ENCODE measurements around the gene DOP1A.

Gene DOP1A

DNA sequence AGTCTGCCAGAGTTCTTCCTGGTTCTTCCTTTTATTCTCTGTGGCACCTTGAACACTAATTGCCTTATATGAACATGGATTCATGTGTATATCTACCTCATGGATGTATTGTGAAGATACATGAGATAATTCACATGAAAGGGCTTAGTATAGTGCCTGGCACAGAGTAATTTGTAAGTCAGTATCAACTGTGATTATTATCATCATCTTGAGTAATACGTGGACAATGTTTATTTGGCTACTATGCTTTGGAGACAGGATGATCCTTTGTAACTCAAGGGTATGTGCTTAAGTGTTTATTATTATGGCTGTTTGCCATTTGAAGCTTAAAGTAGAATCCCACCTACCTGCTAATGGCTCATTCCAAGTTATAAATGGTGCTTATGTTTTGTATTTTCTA lies 16.0 kb downstream of the DOP1A start:
- no peak for DNase-seq (ENCODE audit: low spot score)

DNA sequence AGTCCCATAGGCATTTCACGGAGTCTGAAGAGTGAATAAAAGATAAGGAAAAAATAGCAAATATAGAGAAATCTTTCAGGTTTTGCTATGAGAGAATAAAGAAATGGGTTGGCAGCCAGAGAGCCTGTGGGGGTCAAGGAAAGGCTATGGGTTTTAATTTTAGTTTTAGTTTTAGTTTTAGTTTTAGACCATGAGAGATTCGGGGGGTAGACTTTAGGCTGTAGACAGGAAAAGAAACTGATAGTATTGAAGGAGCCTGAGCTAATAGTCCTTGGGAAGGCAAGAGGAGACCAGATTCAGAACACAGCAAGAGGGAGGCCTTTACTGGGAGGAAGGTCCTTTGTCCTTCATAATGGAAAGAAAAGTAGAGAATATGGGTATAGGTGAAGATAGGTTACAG lies 19.3 kb downstream of the DOP1A start:
- DNase-seq (ENCODE audit: low spot score) = no peak

DNA sequence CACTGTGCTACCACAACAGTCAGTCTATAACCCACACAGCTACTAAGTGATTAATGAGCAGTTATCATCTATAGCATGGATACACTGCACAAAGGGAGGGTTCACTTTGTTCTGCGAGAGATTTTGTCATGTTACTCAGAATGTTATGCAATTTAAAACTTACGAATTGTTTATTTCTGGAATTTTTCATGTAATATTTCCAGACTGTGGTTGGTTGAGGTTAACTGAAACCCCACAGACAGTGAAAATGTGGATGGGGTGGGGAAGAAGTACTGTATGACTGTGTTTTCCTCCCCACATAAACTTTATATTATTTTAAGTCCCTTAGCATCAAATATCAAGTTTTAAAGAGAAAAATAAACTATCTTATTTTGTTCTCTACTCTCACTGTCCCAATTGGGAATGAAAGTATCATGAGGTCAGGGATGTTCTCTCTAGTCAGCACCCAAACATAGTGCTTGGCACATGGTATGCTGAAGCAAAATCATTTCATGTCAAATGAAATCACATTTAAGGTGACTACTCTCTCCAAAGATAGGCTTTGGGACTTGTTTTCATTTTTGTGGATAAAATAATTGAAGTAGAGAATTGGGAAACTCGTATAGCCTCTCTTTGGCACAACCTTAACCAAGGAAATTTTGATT lies 25.4 kb downstream of the DOP1A start:
- no peak for DNase-seq (ENCODE audit: low spot score)

DNA sequence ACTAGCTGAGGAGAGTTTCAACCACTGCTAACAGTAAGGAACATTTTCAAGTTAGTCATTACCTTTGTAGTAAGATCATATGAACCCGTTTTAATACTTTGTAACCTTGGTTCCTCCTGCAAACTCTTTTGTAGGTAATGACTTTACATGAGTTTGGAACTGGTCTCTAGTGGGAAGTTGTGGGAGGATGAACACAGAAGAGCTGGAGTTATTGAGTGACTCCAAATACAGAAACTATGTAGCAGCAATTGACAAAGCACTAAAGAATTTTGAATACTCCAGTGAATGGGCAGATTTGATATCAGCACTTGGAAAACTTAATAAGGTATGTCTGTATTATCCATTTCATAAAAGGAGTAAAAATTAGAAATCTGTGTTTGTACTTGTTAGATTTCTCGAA lies 29.3 kb downstream of the DOP1A start:
- no peak for DNase-seq (ENCODE audit: low spot score)

DNA sequence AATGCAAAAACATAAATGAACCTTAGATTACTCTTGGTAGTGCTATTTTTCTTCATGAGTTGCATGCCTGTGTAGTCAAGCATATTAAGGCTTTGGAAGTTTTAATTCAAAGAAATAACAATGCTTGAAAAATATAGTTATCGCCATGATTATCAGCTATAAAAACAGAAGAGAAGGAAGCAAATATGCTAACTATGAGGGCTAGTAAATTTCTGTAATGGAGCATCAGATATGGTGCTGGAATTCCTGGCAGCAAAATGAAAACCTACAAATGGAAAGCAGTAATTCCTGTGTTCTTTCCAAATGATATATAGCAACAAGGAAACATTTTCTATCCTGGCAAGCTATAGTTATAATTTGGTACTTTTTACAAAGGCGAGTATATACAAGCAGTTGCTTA lies 29.7 kb downstream of the DOP1A start:
- no peak for DNase-seq (ENCODE audit: low spot score)

DNA sequence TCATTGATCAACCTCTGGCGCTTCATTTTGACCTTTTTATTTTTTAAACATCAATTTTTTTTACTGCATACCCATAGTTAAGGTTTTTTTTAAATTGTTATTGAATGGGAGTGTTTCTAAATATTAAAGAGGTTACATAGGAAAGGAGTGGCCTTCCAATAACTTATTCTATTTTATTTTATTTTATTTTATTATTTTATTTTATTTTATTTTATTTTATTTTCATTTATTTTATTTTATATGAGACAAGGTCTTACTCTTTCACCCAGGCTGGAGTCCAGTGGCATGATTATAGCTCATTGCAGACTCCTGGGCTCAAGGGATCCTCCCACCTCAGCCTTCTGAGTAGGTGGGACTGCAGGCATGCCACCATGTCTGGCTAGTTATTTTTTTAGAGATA lies 30.2 kb downstream of the DOP1A start:
- no peak for DNase-seq (ENCODE audit: low spot score)

DNA sequence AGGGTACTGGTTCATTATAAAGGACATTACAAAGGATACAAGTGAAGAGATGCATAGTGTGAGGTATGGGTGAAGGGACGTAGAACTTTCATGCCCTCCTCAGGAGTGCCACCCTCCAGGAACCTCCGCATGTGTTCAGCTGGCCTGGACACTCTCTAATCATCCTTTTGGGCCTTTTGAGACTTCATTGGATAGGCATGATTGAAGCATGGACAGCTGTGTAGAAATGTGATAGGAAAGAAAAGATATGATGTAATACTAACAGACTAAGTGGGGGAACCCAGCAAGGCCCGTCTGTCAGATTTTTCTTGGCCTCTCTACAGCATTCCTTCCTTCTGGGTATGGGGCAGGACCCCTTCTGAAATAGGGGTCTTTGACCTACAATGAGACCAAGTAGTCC lies 31.1 kb downstream of the DOP1A start:
- no peak for DNase-seq (ENCODE audit: low spot score)

DNA sequence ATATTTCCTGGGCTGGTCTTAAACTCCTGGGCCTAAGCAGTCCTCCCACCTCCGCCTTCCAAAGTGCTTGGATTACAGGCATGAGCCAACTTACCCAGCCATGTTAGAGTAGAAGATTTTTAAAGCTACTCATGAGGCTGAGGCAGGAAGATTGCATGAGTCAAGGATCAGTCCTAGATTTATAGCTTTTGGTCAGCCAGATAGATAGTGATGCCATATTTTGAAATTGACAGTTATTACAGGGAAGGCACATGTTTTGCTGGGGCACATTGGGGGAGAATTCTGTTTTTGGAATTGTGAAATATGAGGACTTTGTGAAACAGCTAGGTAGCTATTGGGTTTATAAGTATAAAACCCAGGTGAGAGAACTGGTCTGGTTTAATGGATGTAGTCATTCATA lies 40.9 kb downstream of the DOP1A start:
- no peak for DNase-seq (ENCODE audit: low spot score)

DNA sequence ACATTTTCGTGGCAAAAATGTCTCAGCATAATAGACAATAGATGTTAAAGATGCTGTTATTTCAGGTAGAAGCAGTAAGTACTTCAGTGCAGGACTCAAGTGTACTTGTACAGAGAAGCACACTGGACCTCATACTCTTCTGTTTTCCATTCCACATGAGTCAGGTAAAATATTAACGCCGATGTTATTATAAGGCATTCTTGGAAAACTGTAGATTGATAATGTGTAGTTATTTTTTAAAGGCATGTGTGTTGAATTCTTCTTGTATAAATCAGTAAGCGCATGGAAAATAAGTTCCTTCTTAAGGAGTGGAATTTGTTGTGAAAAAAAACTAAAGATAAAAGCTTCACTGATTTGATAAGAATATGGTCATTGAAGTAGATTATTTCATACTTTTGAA lies 45.8 kb downstream of the DOP1A start:
- no peak for DNase-seq (ENCODE audit: low spot score)

DNA sequence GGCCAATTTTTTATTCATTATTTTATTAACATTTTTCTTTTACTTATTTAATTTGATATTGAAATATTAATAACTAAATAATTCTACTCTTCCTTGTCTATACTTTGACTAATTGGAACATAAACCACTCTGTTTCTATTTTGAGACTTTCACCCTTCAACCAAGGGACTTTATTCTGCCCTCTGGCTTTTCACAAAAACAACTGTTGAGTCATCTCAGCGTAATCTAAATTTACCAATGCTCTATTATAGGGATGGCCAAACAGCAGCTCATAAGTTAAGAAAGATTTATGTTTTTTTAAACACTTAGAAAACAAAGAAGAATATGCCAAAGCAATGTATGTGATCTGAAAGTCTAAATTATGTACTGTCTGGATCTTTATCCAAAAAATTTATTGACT lies 46.7 kb downstream of the DOP1A start:
- DNase-seq (ENCODE audit: low spot score) = no peak

DNA sequence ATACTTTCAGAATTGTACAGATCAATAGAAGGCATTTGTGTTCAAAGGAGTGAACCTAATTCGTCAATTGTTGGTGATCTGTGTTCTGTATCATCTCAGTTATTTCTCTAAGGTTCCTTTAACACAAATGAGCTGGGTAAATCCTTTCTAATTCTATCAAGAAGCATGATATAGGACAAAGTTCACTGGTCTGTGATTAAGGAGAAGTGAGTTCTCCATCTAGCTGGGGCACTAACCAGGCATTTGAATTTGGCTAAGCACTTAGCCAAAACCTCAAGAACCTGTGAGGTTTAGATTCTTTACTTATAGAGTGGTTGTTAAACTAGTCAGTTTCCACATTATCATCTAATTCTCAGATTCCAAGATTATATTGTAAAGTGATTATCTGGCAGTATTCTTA lies 50.3 kb downstream of the DOP1A start:
- DNase-seq (ENCODE audit: low spot score) = no peak

DNA sequence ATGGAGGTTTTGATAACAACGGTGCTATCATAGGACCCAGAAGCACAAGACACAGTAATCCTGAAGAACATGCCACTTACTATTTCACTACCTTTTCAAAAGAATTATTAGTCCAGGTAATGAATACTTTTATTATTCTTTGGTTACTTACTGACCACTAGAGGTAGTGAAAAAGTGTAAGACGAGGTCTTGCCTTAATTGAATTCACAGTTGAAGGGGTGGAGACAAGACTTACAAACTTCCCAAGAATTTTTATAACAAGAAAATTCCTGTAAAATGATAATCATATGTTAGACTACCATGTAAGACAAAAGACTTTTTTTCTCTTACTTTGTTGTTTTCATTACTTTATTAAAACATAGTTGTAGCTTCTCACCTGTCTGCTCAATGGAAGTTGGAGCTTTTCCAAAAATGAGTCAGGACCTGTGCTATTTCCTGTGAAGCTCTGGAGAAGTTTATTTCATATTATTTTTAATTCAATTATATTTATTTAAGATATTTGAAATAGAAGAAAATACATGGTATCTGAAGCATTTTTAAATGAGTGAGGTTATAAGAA lies 52.4 kb downstream of the DOP1A start:
- DNase-seq (ENCODE audit: low spot score) = no peak

DNA sequence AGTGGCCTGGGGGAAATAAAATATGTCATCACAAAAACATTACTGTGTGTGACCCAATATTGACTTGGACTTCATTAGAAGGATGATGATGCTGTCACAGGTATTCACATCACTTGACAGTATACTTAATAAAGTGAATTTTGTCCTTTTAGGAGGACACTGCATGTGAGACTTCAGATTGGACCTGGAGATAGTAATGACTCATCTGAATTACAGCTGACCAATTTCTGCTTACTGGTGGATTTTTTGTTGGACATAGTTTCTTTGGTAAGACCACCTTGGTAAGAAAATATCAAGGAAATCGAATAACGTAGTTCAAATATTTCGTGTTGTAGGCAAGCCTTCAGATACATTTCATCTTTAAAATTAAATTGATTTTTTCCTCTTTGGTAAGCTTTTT lies 57.1 kb downstream of the DOP1A start:
- no peak for DNase-seq (ENCODE audit: low spot score)

DNA sequence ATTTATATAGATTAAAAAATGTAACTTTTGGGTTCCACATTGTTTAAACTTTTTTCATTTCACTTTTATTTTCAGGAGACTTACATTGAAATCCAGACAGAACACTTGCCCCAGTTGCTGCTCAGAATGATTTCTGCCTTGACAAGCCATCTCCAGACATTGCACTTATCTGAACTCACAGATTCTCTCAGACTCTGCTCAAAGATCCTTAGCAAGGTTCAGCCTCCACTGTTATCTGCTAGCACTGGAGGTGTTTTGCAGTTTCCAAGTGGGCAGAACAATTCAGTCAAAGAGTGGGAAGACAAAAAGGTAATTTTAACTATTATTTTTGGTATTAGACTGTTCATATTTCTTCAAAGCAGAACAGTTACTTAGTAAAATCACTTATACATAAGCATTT lies 58.0 kb downstream of the DOP1A start:
- no peak for DNase-seq (ENCODE audit: low spot score)

DNA sequence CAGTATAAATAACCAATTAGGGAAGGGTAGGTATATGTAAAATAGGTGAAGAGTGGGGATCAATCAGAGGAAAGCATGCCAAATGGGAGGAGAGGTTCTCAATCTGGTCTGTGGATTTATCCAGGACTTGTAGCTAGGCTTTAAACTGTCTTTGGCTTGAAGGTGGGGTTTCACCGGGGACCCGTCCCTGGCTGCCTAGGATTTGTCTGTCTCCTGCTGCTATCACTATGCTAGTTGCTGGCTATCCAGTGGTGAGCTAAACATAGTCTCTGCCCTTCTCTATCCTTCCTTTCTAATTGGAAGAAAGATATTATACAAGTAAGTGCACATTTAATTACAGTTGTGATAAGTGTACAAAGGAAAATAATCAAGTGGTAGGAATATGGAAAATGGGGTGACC lies 58.8 kb downstream of the DOP1A start:
- DNase-seq (ENCODE audit: low spot score) = no peak

DNA sequence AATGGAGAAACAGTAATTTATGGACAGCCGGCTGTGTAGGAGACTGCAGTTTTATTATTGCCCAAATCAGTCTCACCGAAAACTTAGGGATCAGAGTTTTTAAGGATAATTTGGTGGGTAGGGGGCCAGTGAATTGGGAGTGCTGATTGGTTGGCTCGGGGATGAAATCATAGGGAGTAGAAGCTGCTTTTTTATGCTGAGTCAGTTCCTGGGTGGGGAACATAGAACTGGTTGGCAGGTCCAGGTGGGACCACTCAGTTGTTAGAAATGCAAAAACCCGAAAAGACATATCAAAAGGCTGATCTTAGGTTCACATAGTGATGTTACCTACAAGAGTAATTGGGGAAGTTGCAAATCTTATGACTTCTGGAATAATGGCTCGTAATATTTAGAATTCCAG lies 59.3 kb downstream of the DOP1A start:
- no peak for DNase-seq (ENCODE audit: low spot score)

DNA sequence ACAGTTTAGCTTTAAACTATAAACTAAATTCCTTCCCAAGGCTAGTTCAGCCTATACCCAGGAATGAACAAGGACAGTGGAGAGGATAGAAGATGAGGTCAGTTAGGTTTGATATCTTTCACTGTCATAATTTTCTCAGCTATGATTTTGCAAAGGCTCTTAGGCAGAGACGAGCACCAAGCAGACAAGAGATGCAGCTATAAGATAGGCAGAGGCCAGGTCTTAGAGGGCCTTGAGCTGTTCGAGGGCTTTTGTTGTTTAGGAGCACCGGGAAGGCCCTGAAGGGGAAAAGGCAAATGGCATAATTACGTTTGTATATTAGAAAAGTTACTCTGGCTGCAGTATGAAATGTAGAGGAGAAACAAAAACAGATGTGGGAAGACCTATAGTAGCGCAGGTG lies 59.8 kb downstream of the DOP1A start:
- DNase-seq (ENCODE audit: low spot score) = no peak

DNA sequence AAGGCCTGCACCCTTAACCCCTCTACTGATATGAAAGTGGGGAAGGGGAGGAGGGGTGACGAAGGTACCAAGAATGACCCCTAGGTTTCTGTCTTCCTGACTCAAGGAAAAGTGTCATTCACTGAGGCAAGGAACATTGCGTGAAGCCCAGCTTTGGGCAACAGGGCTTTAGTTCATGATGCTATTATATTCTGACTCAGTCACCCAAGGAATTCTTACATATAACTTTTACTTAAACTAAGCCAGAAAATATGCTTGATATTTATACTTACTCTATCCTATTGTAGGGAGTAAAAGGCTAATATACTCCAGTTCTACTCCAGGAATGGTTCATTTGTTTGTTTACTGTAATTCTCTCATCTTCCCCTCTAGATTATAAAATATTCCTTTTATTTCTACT lies 60.5 kb downstream of the DOP1A start:
- no peak for DNase-seq (ENCODE audit: low spot score)

DNA sequence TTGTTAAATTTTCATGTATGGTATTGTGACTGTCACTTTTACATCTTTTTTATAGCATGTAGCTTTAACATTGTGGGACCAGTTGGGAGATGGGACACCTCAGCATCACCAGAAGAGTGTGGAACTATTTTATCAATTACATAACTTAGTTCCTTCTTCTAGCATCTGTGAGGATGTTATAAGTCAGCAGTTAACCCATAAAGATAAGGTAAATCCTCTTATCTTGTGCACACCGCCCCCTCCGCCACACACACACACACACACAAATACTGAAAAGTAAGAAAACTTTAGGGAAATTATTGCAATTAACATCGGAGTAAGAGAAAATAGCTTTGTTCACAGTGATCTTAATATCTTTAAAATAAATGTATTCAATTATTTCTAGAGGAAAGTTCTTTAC lies 64.7 kb downstream of the DOP1A start:
- DNase-seq (ENCODE audit: low spot score) = no peak

DNA sequence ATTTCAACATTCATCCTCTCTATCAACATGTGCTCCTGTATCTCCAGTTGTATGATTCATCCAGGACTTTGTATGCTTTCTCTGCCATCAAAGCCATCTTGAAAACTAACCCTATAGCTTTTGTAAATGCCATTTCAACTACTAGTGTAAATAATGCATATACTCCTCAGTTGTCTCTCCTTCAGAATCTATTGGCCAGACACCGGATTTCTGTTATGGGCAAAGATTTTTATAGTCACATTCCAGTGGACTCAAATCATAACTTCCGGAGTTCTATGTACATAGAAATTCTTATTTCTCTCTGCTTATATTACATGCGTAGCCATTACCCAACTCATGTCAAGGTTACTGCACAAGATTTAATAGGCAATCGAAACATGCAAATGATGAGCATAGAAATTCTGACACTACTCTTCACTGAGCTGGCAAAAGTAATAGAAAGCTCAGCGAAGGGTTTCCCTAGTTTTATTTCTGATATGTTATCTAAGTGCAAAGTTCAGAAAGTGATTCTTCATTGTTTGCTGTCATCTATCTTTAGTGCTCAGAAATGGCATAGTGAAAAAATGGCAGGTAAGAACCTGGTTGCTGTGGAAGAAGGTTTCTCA lies 70.7 kb downstream of the DOP1A start:
- no peak for DNase-seq (ENCODE audit: low spot score)

DNA sequence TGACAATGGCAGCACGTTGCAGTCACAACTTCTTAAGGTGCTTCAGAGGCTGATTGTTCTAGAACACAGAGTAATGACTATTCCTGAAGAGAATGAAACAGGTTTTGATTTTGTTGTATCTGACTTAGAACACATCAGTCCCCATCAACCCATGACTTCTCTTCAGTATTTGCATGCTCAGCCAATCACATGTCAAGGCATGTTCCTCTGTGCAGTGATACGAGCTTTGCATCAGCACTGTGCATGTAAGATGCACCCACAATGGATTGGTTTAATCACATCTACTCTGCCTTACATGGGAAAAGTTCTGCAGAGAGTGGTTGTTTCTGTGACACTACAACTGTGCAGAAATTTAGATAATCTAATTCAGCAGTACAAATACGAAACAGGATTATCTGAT lies 71.3 kb downstream of the DOP1A start:
- no peak for DNase-seq (ENCODE audit: low spot score)

DNA sequence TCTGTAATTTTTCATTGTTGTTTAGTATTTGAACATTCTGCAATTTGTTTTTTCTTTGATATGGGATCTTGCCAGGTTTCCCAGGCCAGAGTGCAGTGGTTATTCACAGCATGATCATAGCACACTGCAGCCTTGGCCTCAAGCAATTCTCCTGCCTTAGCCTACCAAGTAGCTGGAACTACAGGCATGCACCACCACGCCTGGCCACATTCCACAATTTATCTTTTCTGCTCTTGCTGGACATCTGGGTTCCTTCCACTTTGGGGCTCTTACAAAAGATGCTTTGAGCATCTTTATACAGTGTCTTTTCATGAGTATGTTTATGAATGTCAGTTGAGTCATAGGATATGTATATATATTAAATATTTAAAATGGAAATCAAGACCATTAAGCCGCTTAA lies 83.6 kb downstream of the DOP1A start:
- DNase-seq (ENCODE audit: low spot score) = no peak

DNA sequence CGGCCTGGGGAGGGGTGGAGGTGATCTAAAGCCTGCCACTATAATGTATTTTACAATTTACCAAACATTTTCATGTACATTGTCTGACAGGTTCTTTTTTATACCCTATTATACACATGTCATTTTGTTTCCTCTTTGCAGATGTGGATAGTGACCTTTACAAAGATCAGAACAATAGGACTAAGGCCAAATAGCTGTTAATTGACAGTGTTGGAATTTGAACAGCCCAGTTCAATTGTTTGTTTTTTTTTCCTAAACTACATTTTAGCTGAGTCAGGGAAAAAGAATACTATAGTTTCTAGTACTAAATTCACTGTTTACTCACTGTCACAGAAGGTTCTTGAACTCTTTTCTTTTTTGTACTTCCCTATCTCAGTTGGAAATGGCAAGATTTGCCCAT lies 85.4 kb downstream of the DOP1A start:
- DNase-seq (ENCODE audit: low spot score) = no peak

DNA sequence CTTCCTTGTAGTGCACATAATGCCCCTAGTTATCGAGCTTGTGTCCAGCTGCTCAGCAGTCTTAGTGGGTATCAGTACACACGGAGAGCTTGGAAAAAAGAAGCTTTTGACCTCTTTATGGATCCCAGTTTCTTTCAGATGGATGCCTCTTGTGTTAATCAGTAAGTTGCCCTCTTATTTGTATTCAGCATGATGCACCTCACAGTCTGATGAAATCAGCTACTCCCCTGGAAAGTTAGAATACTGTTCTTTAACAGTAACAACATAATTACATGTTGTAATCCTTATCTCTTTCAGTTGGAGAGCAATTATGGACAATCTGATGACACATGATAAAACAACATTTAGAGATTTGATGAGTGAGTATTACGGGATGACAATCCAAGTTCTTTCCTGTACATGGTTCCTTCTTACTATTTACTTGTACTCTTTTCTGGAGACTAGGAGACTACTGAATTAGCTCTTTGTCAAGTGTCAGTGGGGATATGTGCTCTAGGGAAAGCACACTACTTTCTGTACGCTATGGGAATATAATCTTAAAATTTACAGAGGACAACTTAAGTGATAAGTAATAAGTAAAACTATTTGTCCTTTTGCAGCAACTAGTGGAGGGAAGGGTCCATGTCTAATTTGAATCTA lies 86.5 kb downstream of the DOP1A start:
- no peak for DNase-seq (ENCODE audit: low spot score)
